Fibroblast of mammary gland (primary cell): ENCODE data around the gene USP30.

Source experiments
- DNase-seq: peaks from one replicate; pipeline ENCODE4 v3.0.0-alpha.2; 2010; ENCODE audit warnings: low read depth
- H3K4me3 ChIP-seq: 2 replicates; pipeline ENCODE4 v1.5.1; 2011; ENCODE audit warnings: low read depth, mild to moderate bottlenecking, low read length, moderate library complexity; ENCODE audit not compliant: control insufficient read depth
- TF ChIP-seq, protein P1 (sequence below): conservative IDR thresholded peaks from 2 replicates; pipeline ENCODE4 v1.5.1; 2011; ENCODE audit warnings: low read depth, low read length, inconsistent platforms; ENCODE audit not compliant: control insufficient read depth, insufficient read depth

Gene USP30

DNA sequence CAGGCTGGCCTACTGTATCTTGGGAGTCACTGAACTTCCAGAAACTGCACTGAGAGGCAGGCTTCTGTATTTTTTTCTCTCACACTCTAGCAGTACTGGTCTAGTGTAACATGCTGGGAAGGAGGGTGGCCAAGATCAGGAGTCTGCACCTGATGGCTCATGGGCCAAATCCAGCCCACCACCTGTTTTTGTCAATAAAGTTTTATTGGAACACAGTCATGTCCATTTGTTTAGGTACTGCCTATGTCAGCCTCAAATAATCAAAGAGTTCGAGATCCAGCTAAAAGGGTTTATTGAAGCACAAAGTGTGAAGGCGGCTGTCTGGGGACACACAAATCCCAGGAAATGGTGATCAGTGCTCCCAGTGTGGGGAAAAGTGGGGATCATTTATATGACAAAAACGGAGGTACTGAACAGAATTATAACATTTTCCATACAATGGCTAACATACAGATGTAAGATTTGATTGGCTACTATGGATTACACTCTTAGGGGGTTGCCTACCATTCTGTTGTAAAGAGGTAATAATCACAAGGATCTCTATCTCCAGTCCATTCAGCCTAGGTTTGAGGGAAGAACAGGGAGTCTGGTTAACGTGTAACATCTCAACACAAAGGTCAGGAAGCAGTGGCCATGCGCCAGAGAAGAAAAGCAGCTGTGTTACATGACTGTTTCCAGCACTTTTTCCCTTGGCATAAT, 12.9 kb downstream of the USP30 start:
- no peak overlapping the region for H3K4me3 ChIP-seq
- DNase-seq = no peak
- TF ChIP-seq, protein P1, sequence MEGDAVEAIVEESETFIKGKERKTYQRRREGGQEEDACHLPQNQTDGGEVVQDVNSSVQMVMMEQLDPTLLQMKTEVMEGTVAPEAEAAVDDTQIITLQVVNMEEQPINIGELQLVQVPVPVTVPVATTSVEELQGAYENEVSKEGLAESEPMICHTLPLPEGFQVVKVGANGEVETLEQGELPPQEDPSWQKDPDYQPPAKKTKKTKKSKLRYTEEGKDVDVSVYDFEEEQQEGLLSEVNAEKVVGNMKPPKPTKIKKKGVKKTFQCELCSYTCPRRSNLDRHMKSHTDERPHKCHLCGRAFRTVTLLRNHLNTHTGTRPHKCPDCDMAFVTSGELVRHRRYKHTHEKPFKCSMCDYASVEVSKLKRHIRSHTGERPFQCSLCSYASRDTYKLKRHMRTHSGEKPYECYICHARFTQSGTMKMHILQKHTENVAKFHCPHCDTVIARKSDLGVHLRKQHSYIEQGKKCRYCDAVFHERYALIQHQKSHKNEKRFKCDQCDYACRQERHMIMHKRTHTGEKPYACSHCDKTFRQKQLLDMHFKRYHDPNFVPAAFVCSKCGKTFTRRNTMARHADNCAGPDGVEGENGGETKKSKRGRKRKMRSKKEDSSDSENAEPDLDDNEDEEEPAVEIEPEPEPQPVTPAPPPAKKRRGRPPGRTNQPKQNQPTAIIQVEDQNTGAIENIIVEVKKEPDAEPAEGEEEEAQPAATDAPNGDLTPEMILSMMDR = no peak

DNA sequence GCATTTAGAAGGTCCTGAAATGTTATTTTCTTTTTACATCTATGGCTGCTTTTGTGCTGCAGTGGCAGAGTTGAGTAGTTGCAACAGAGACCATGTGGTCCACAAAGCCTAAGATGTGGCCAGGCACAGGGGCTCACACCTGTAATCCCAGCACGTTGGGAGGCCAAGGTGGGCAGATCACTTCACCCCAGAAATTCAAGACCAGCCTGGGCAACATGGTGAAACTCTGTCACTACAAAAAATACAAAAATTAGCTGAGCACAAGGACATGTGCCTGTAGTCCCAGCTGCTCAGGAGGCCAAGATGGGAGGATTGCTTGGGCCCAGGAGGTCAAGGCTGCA, 13.4 kb downstream of the USP30 start:
- TF ChIP-seq, protein P1 = no peak
- H3K4me3 ChIP-seq = no peak overlapping the region
- DNase-seq = no peak

DNA sequence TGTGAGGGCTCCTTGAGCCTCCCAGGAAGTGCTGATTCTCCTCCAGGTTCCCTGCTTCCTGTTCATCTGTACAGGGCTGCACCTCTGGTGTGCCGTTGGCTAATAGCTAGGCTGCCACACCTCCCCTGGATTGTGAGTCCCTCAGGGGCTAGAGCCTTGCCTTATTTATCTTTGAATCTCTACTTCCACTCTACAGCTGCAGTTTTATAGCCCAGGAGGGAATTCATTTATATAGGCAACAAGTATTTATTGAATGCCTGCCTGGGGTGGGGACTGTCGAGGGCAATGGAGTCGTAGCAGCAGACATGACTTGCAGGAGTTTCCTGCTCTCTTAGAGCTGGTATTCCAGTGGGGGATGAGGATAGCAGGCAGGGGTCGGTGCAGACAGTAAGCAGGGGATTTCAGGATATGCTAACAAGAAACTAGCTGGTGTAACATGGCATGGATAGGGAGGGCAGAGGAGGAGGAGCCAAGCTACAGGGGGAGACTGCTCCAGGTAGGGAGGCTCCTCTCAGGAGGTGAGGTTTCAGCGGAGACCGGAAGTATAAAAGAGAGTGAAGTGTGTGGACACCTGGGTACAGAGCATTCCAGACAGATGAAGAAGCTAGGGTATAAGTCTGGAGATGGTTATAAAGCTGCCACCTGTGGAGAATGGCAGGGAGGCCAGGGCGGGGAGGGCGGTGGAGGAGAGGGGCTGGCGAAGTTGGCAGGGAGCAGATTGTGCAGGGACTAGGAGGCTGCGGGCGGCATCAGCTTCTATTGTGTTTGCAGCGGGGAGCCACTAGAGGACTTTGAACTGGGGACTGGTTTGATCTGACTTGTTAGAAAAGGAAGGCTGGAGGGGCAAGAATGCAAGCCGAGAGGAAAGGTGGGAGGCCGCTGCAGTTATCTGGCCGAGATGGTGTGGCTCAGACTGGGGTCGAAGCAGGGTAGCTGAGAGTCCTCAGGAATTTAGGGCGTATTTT, 17.2 kb downstream of the USP30 start:
- TF ChIP-seq, protein P1 = no peak
- no peak overlapping the region for H3K4me3 ChIP-seq
- no peak for DNase-seq

DNA sequence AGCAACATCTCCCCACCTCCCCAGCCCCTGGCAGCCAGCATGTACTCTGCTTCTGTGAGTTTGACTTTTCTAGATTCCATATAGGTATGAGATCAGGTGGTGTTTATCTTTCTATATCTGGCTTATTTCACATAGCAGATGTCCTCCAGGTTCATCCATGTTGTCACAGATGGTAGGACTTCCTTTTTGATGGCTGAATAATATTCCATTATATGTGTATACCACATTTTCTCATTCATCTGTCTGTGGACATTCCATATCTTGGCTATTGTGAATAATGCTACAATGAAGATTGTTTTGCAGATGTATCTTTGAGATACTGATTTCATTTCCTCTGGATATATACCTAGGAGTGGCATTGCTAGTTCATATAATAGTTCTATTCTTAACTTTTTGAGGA, 22.5 kb downstream of the USP30 start:
- no peak overlapping the region for H3K4me3 ChIP-seq
- TF ChIP-seq, protein P1 = no peak
- DNase-seq = no peak

DNA sequence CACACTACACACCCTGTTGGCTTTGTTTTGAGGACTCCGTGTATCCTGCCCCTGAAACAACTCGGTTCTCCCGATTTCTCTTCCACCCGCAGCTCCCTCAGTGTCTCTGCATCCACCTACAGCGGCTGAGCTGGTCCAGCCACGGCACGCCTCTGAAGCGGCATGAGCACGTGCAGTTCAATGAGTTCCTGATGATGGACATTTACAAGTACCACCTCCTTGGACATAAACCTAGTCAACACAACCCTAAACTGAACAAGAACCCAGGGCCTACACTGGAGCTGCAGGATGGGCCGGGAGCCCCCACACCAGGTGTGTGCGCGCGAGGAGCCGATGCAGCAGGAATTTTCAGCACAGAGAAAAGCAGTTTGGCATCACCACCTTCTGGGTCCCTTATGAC, 30.4 kb downstream of the USP30 start:
- DNase-seq = no peak
- H3K4me3 ChIP-seq = no peak overlapping the region
- TF ChIP-seq, protein P1 = no peak

DNA sequence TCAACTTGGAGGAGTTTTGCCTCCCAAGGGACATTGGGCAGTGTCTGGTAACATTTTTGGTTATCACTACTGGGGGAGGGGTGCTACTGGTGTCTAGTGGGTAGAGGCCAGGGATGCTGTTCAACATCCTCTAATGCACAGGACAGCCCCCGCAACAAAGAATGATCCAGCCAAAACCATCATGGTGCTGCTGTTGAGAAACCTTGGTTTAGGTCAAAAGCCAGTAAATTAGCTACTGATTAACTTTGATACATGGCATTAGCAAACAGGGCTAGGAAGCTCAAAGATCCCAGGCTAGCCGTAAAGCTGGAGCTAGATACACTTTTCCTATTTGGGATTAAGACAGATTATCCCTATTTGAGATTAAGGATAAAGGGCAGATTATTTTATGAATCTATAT, 32.0 kb downstream of the USP30 start:
- DNase-seq = no peak
- TF ChIP-seq, protein P1 = no peak
- no peak overlapping the region for H3K4me3 ChIP-seq
